Measurements from ENCODE around the gene RRP1B. TPM values are rescaled to one million over a fixed set of nuclear protein-coding genes. Genes with fewer than 3 reads are reported as not detected.

RRP1B gene
- total RNA-seq, 1 donor from 2014 or later: 10.6 TPM

GRCh38 chr21:43737158-43737950 is 78.0 kb downstream of the RRP1B start:
- H3K9me3 ChIP-seq: no peaks in the 10 kb centered on the region
- peaks cover 13 to 29% of the 10 kb centered on the region in 2 donors for H3K4me1 ChIP-seq
- intact Hi-C loops (cut with DNase I): no loop called here
- no peak overlapping the region for H3K4me3 ChIP-seq
- no peak for TF ChIP-seq CTCF (IDR thresholded peaks at IDR 0.05)
- peaks cover 8 to 16% of the 10 kb centered on the region in 2 donors for H3K36me3 ChIP-seq
- no peaks in the 10 kb centered on the region for H3K27me3 ChIP-seq
- peak overlapping the region; percentile 36 to 65 for H3K27ac ChIP-seq
- no peak for DNase-seq (ENCODE audit: low spot score in 2 of 2)

- peaks cover 24 to 30% of the 10 kb centered on the region in 2 donors for H3K36me3 ChIP-seq
Measured at GRCh38 chr21:43739621-43740435, 80.5 kb downstream of the RRP1B start.

GRCh38 chr21:43740497-43741156 is 81.3 kb downstream of the RRP1B start:
- Histone ChIP-seq H3K27me3 (no peaks in the 10 kb centered on the region), H3K27ac (peak overlapping the region in 1 of 2 donors; percentile 76), H3K4me3 (no peak overlapping the region), H3K36me3 (peaks cover 32 to 36% of the 10 kb centered on the region in 2 donors), H3K4me1 (peaks cover 0 to under 1% of the 10 kb centered on the region in 2 donors), H3K9me3 (no peaks in the 10 kb centered on the region)
- DNase-seq (ENCODE audit: low spot score in 2 of 2): no peak
- no peak for TF ChIP-seq CTCF (IDR thresholded peaks at IDR 0.05)
- intact Hi-C loops (cut with DNase I): no loop called here

More at GRCh38 chr21:43739621-43740435, 80.5 kb downstream of the RRP1B start:
- peak overlapping the region in 1 of 2 donors; percentile 76 for H3K27ac ChIP-seq
- peaks cover 0 to 7% of the 10 kb centered on the region in 2 donors for H3K4me1 ChIP-seq
- no peaks in the 10 kb centered on the region for H3K9me3 ChIP-seq
- no peak for TF ChIP-seq CTCF (IDR thresholded peaks at IDR 0.05)
- DNase-seq (ENCODE audit: low spot score in 2 of 2): no peak
- no peak overlapping the region for H3K4me3 ChIP-seq
- intact Hi-C loops (cut with DNase I): no loop called here
- H3K27me3 ChIP-seq: no peaks in the 10 kb centered on the region

GRCh38 chr21:43741423-43742096 is 82.2 kb downstream of the RRP1B start:
- Histone ChIP-seq H3K36me3 (peaks cover 41 to 45% of the 10 kb centered on the region in 2 donors), H3K27ac (peak overlapping the region in 1 of 2 donors; percentile 38), H3K27me3 (no peaks in the 10 kb centered on the region), H3K4me1 (no peaks in the 10 kb centered on the region), H3K4me3 (no peak overlapping the region), H3K9me3 (no peaks in the 10 kb centered on the region)
- no peak for DNase-seq (ENCODE audit: low spot score in 2 of 2)
- no peak for TF ChIP-seq CTCF (IDR thresholded peaks at IDR 0.05)
- intact Hi-C loops (cut with DNase I): no loop called here

GRCh38 chr21:43743947-43744346 is 84.6 kb downstream of the RRP1B start:
- no peak overlapping the region for H3K27ac ChIP-seq
- H3K4me1 ChIP-seq: no peaks in the 10 kb centered on the region
- no peaks in the 10 kb centered on the region for H3K9me3 ChIP-seq
- no peak for TF ChIP-seq CTCF (IDR thresholded peaks at IDR 0.05)
- H3K36me3 ChIP-seq: peaks cover 60 to 61% of the 10 kb centered on the region in 2 donors
- no peak for DNase-seq (ENCODE audit: low spot score in 2 of 2)
- intact Hi-C loops (cut with DNase I): no loop called here
- no peak overlapping the region for H3K4me3 ChIP-seq
- no peaks in the 10 kb centered on the region for H3K27me3 ChIP-seq

Measured in ascending aorta (tissue), 2 donors.